HUES64 (cell line): Measurements from ENCODE around the gene SURF6.

ENCODE experiments used
- H3K27ac ChIP-seq: 2 replicates; pipeline ENCODE4 v1.7.0; 2013; ENCODE audit warnings: low read depth, low read length, inconsistent platforms
- H3K27me3 ChIP-seq: 2 replicates; pipeline ENCODE4 v1.6.1; 2013; ENCODE audit warnings: mild to moderate bottlenecking, low read length; ENCODE audit not compliant: insufficient read depth
- H3K36me3 ChIP-seq: 2 replicates; pipeline ENCODE4 v1.6.1; 2013; ENCODE audit warnings: mild to moderate bottlenecking, low read length; ENCODE audit not compliant: insufficient read depth
- H3K4me1 ChIP-seq: 2 replicates; pipeline ENCODE4 v1.6.1; 2013; ENCODE audit warnings: mild to moderate bottlenecking, low read length, moderate library complexity; ENCODE audit not compliant: insufficient read depth
- H3K4me3 ChIP-seq: 2 replicates; pipeline ENCODE4 v1.5.1; 2013; ENCODE audit warnings: mild to moderate bottlenecking, low read length, moderate library complexity
- H3K9ac ChIP-seq: 2 replicates; pipeline ENCODE4 v1.6.1; 2013; ENCODE audit warnings: mild to moderate bottlenecking, low read depth, low read length
- H3K9me3 ChIP-seq: 2 replicates; pipeline ENCODE4 v1.6.1; 2013; ENCODE audit warnings: low read depth, low read length; ENCODE audit not compliant: insufficient read depth
- WGBS: fragments of 150-250, 120-280 bp; methylation state at CpG from one replicate; pipeline ENCODE4 v1.1.7; 2013; ENCODE audit warnings: missing lambda C conversion rate; 5-methylcytosine and 5-hydroxymethylcytosine counted together

SURF6 gene

GRCh38 chr9:133353548-133353947 lies 17.6 kb upstream of the SURF6 start:
- H3K27ac ChIP-seq, result no peak overlapping the region
- peaks cover 66% of the 10 kb centered on the region for H3K36me3 ChIP-seq
- no peak overlapping the region for H3K9ac ChIP-seq
- H3K9me3 ChIP-seq, result no peaks in the 10 kb centered on the region
- H3K27me3 ChIP-seq, result no peaks in the 10 kb centered on the region
- peaks cover 7% of the 10 kb centered on the region for H3K4me1 ChIP-seq
- no peak overlapping the region for H3K4me3 ChIP-seq
- 96% methylated on average over 5 of the region's 5 CpGs for WGBS

DNA sequence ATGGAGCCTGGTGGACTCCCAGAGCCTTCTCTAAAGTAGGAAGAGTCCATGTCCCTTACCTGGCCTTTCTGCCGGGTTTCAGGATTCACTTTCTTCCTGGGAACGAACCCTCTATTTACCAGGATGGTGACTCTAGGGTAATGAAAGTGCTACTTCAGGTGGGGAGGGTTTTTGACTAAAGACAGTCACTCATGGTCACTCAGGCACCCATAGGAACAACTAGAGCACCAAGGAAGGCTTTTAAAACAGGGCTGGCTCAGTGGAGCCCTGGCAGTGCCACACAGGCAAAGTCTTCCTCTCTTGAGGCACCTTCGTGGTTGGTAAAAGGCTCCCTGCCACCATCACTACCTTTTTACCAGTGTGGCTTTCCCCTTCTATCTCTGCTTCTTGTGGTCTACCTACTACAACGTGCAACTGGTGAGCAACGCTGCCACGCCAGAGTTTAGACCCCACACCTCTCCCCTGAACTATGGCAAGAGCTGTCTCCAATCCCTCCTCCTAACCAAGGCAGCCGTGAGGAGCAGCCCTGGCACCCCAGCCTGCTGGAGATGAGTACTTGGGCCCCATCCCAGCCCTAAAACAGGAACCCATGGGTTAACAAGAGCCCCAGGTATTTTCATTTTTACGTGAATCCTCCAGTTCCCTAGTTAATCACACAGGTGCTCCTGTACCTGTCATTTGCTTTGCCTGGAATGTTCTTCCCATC lies 16.8 kb upstream of the SURF6 start:
- Histone ChIP-seq H3K36me3 (peaks cover 59% of the 10 kb centered on the region), H3K27ac (peak overlapping the region; percentile 1; the same call in 1 of the 2 replicates), H3K9ac (no peak overlapping the region), H3K4me3 (no peak overlapping the region), H3K4me1 (peaks cover 7% of the 10 kb centered on the region), H3K27me3 (no peaks in the 10 kb centered on the region), H3K9me3 (no peaks in the 10 kb centered on the region)
- WGBS, result 92% methylated on average over 8 of the region's 8 CpGs

DNA sequence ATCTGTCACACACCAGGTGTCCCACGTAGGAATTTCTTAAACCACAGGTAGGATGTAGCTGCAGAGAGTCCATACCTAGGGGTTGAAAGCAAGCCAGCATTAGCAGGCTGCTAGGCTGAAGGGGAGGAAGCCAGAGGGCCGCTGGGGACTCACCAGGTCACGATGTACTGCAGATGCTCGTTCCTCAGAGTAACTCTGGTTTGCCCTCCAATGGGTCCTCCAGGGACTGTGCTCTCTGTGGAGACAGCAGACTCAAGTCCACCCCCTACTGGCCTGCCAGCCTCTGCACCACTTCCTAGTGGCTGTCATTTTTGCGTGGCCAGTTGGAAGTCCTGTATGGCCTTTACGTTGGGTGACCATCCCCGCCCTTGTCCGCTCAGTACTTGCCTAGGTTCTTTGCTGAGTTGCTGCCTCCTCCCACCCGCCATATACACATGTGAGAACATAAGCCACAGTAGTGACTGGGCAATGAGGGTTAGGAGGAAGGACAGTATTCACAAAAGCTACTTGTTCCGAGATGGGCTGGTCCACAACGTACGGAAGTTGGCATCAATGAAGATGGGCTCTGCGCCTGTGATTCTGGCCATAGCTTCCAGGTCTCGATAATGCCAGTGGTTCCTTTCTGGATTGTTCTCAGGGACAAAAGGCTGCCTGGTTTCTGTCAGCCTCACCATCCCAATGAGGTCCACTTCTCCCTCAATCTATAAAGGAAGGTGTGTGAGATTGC lies 16.1 kb upstream of the SURF6 start:
- peak overlapping the region; percentile 1; the same call in 1 of the 2 replicates for H3K27ac ChIP-seq
- H3K36me3 ChIP-seq, result peaks cover 55% of the 10 kb centered on the region
- H3K27me3 ChIP-seq, result no peaks in the 10 kb centered on the region
- H3K9me3 ChIP-seq, result no peaks in the 10 kb centered on the region
- H3K4me3 ChIP-seq, result no peak overlapping the region
- 0 out of 2 replicates have a peak, but pooled peaks cover under 1% of the 10 kb centered on the region for H3K4me1 ChIP-seq
- WGBS, result 81% methylated on average over 14 of the region's 14 CpGs
- H3K9ac ChIP-seq, result no peak overlapping the region

DNA sequence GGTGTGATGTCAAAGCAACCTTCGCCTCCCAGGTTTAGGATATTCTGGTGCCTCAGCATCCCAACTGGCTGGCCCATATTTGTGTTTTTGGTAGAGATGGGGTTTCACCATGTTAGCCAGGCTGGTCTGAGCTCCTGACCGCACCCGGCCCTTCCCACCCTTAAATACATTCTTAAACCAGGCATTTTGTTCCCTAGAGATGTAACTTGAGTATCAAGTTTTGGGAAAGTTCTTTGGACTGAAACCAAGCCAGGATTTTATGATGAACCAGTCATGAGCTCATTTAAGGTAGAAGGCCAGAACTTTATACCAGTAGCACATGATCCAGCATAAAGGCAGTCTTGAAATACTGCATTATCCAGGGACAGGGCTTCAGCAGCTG lies 15.5 kb upstream of the SURF6 start:
- Histone ChIP-seq H3K9ac (no peak overlapping the region), H3K4me3 (no peak overlapping the region), H3K9me3 (no peaks in the 10 kb centered on the region), H3K36me3 (peaks cover 55% of the 10 kb centered on the region), H3K27ac (no peak overlapping the region; the same call in 1 of the 2 replicates), H3K4me1 (peaks cover 3% of the 10 kb centered on the region), H3K27me3 (no peaks in the 10 kb centered on the region)
- WGBS, result 90% methylated on average over 3 of the region's 3 CpGs

GRCh38 chr9:133349965-133350616 lies 14.1 kb upstream of the SURF6 start:
- no peaks in the 10 kb centered on the region for H3K9me3 ChIP-seq
- 89% methylated on average over 15 of the region's 15 CpGs for whole genome bisulfite sequencing
- H3K27ac ChIP-seq, result peak overlapping the region; percentile 97; the same call in 1 of the 2 replicates
- H3K4me3 ChIP-seq, result peak overlapping the region; percentile 89
- H3K36me3 ChIP-seq, result peaks cover 69% of the 10 kb centered on the region
- peaks cover 7% of the 10 kb centered on the region for H3K4me1 ChIP-seq
- H3K9ac ChIP-seq, result peak overlapping the region; percentile 100
- H3K27me3 ChIP-seq, result no peaks in the 10 kb centered on the region

DNA sequence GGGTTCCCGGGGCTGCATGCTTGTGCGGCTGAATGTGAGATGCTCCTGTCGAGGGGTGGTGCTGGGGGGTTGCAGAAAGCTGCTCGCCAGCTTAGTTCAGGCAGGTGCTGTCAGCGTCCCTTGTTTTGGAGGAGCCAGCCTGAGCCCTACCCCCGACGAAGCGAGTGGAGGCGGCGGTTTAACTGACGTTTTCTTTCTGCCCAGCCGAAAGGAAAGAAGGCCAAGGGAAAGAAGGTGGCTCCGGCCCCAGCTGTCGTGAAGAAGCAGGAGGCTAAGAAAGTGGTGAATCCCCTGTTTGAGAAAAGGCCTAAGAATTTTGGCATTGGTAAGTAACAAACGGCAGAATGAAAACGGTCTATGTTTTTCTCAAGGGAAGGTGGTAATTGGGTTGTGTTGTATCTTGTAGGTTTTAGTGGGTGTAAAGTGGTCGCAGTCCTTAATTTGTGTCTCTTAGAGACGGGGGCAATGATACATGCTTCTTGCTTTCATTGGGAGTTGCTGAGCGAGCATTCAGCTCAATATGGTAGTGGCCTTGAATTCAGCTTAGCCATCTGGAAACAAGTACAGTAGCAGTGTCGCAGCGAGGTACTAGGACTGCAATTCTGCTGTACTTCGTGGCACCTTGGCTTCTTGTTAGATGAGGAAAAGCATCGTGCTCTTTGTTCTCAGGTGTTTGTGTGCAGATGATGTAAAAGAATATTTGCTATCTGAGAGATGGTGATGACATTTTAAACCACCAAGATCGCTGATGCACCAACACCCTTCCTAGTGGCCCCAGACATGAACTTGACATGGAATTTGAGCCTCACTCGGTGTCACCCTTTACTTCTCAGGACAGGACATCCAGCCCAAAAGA lies 13.0 kb upstream of the SURF6 start:
- no peaks in the 10 kb centered on the region for H3K9me3 ChIP-seq
- H3K4me3 ChIP-seq, result peak overlapping the region; percentile 89
- no peaks in the 10 kb centered on the region for H3K27me3 ChIP-seq
- WGBS, result 16% methylated on average over 25 of the region's 25 CpGs
- H3K9ac ChIP-seq, result peak overlapping the region; percentile 100
- peaks cover 7% of the 10 kb centered on the region for H3K4me1 ChIP-seq
- H3K36me3 ChIP-seq, result peaks cover 78% of the 10 kb centered on the region
- peak overlapping the region; percentile 97 for H3K27ac ChIP-seq

- peak within 1 kb of the TSS; percentile 100 for H3K9ac ChIP-seq
- no peaks in the 10 kb centered on the region for H3K9me3 ChIP-seq
- peaks cover 7% of the 10 kb centered on the region for H3K4me1 ChIP-seq
- H3K36me3 ChIP-seq, result peaks cover 79% of the 10 kb centered on the region
- no peaks in the 10 kb centered on the region for H3K27me3 ChIP-seq
- H3K27ac ChIP-seq, result peak within 1 kb of the TSS; percentile 97
- WGBS, result under 1% methylated on average over 64 of the region's 64 CpGs
- peak within 1 kb of the TSS; percentile 89 for H3K4me3 ChIP-seq
These were observed 12.2 kb upstream of the SURF6 start, which contains the start of the genes MED22 and RPL7A for GRCh38 chr9:133347985-133348717. Gene MED22 (minus strand): TSS chr9:133348131. CDS start chr9:133346662, 1,469 bp downstream. Gene RPL7A (plus strand): TSS chr9:133348218. CDS start chr9:133348244, 26 bp downstream.

DNA sequence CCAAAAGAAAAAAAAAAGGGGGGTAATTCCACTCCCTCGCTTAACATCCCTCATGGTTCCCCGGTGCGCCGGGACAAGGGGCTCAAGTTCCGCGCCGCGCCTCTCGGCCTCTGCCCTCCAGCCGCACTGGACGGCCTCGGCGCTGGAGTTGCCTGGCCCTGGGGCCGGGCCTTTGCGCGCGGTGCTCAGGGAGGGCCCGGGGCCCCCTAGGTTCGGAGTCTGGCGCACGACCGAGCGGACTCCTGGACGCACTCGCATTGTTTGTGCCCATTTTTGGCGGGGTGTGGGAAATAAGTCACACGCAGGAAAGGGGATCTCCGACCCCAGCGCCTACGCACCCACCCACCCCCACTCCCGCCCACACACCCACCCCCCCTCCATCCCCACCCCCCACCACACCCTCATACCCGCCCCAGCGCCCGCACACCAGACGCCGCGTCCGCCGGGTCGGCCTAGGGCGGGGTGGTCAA lies 11.6 kb upstream of the SURF6 start:
- WGBS, result under 1% methylated on average over 36 of the region's 41 CpGs
- Histone ChIP-seq H3K36me3 (peaks cover 79% of the 10 kb centered on the region), H3K4me1 (peaks cover 7% of the 10 kb centered on the region), H3K9ac (peak overlapping the region; percentile 100), H3K27ac (peak overlapping the region; percentile 97), H3K9me3 (no peaks in the 10 kb centered on the region), H3K4me3 (peak overlapping the region; percentile 89), H3K27me3 (no peaks in the 10 kb centered on the region)

GRCh38 chr9:133346021-133346785 lies 10.2 kb upstream of the SURF6 start:
- H3K9ac ChIP-seq, result peak overlapping the region; percentile 100
- no peaks in the 10 kb centered on the region for H3K9me3 ChIP-seq
- peaks cover 7% of the 10 kb centered on the region for H3K4me1 ChIP-seq
- no peaks in the 10 kb centered on the region for H3K27me3 ChIP-seq
- no peak overlapping the region; the same call in 1 of the 2 replicates for H3K27ac ChIP-seq
- 80% methylated on average over 15 of the region's 15 CpGs for WGBS
- H3K4me3 ChIP-seq, result peak overlapping the region; percentile 89
- H3K36me3 ChIP-seq, result peaks cover 79% of the 10 kb centered on the region
